Activated CD8-positive, alpha-beta memory T cell treated with anti-CD3 and anti-CD28 coated beads, Interleukin-2, amount 50 U/mL, for 1 hour (primary cell): ENCODE results near the gene PKNOX2.

ENCODE experiments used
- DNase-seq: peaks from one replicate; pipeline ENCODE4 v3.0.0-alpha.2; 2020; ENCODE audit errors: extremely low read depth

The PKNOX2 gene

DNA sequence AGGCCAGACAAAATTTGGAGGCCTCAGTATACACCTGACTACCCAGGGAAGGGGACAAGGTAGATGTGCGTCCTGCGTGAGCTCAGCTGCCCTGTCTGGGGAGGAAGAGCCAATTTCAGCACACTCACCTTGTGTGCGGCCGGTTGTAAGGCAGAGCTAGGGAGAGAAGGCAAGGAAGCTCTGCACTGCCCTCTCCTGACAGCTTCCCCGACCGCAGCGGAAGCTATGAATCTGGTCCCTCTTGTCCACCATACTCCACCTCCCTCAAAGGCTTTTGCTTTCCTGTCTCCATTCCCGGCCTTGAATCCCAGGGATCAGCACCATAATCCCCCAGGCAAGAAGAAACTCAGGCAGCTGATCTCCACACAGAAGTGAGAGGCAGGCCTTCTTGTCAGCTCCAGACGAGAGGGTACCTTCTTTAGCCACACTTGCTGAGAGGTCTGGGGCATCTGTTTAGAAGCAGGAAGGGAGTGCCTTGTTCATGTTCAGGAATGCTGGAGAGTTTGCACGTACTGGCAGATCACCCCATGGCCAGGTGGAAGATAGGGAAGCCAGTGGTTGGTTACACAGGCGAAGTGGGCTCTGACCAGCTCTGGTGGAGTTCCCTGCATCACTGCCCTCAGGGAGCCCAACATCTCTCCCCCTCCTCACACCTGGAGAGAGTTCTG is 269.0 kb downstream of the PKNOX2 start:
- DNase-seq: no peak

DNA sequence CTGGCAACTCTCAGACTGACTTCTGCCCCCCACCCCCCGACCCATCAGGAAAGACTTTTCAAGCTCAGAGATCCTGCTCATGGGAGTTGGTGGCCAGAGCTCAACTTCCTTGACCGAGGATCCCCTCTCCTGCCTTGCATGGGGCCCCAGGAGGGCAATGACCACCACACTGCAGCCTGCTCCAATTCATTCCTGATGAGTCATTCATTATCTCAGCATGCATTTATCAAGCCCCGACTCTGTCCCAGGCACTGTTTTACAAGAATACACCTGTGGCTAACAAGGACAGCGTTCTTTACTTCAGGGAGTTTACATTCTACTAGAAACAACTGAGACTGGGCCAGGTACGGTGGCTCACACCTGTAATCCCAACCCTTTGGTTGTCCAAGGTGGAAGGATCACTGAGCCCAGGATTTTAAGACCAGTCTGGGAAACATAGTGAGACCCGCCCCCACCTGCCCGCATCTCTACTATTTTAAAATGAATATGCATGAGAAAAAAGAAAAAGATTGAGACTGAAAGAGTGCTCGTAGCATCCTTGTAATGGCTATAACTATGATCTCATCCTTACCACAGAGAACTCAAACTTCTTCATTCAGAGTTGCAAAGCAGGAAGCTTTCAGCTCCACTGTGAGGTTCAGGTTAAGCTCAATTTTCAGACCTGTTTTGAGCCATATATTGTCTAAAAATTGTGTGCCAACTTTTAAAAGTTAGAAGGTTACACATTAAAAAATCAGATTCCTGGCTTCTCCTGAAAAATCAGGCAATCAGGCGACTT is 271.1 kb downstream of the PKNOX2 start:
- DNase-seq: no peak

DNA sequence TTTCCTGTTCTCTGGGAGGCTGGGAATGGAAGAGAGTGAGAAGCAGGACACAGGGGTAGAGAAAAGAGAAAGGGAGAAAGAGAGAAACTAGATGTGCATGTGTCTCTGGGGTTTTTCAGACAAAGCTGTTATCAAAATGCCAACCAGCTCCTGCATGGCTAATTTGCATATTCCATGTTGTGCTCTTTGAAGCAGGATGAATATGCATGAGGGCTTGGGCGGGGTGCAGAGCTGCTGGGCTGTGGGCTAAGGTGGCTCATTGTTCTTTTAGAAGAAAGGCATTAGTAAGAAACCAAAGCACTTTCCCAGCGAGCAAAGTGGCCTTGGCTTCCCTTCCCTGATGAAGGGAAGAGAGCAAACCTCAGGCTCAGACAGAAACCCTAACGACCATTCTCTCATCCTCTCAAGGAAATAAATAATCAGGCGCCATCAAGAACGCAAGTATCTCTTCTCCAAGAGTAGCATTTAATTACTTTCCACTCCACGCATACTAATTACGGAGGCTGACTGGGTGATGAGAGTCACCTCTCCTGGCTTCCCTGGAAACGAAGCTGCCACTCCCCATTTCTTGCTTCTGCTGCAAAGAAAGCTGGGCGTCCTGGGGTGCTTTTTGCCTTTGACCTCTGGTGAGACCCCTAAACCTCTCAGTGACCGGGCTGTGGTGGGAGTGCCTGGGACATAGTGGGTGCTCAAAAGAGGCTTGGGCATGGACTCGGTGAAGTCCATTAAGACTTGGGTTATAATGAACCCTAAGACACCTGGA is 277.3 kb downstream of the PKNOX2 start:
- no peak for DNase-seq

DNA sequence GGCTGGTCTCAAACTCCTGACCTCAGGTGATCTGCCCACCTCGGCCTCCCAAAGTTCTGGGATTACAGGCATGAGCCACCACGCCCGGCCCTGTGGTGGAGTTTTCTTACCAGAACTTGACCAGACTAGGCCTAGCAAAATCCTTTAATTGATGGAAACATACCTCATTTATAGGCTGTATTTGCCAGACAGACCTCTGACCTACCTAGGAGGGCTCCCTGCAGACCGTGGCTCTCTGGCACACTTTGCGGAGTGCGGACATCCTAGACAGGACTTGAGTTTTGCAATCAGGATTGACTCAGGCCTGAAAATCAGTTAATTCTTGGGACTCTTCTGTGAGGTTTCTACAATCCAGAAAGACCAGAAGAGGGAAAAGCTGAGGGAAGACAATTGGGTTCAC is 278.4 kb downstream of the PKNOX2 start:
- DNase-seq: no peak

GRCh38 chr11:125443767-125444311 is 279.3 kb downstream of the PKNOX2 start:
- no peak for DNase-seq

- no peak for DNase-seq
Observed at GRCh38 chr11:125445731-125446130, 281.2 kb downstream of the PKNOX2 start.

DNA sequence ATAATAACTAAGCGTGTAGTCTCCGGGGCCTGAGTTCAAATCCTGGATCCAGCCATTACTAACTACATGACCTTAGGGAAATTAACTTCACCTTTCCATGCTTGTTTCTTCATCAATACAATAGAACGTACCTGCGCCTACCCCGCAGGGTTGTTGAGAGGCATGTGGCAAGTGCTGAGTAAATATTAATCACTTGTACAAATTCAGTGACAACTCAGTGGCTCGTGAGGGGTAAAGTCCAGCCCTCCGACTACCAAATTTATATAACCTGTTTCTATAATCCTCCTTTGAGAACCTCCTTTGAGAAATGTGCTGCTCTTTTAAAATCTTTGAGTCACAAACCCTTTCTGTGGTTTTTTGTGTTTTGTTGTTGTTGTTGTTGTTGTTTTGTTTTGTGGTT is 281.7 kb downstream of the PKNOX2 start:
- no peak for DNase-seq

- DNase-seq: no peak
Observed at GRCh38 chr11:125447721-125448120, 283.2 kb downstream of the PKNOX2 start.

GRCh38 chr11:125448136-125448535 is 283.6 kb downstream of the PKNOX2 start:
- DNase-seq: no peak

DNA sequence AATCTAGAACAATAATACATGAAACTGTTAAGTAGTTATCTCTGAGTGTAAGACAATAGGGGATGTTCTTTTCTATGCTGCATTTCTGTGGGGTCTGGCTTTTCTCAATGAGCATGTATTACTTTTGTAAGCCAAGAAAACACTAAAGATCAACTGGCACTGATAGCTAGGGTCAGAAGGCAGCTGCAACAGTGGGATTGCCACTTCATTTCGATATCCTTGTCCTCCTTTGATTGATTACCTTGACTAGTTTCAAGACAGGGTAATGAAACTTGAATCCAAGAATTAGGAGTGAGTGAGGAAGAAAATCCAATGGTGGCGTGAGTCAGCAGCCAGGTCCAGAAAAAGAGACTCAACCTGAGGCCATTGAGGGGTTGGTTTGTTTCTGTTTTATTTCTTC is 285.0 kb downstream of the PKNOX2 start:
- no peak for DNase-seq

GRCh38 chr11:125451400-125452124 is 287.0 kb downstream of the PKNOX2 start:
- DNase-seq: no peak

- DNase-seq: no peak
Observed at GRCh38 chr11:125452125-125452470, 287.5 kb downstream of the PKNOX2 start.

DNA sequence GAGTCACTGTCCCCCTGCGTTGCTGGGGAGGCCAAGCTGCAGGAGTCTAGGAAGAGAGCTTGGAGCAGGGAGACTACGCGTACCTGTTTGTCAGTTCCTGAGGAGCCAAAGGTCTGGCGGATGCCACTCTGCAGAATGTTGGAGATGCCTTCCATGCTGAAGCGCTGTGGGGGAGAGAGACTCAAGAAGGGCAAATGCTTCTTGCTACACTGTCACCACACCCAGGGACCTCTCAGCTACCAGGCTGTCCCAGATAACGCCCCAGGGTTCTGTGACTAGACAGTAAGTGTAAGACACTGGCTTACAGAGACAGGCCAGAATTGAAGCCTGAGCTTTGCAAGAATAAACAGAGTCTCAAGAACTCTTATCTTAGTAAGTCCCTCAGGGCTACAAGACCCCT is 289.5 kb downstream of the PKNOX2 start:
- no peak for DNase-seq

- DNase-seq: no peak
Observed at GRCh38 chr11:125455851-125456250, 291.3 kb downstream of the PKNOX2 start.

GRCh38 chr11:125457814-125458343 is 293.3 kb downstream of the PKNOX2 start:
- no peak for DNase-seq

- DNase-seq: no peak
Observed at GRCh38 chr11:125460275-125460674, 295.7 kb downstream of the PKNOX2 start.

- DNase-seq: no peak
Observed at GRCh38 chr11:125463590-125464269, 299.2 kb downstream of the PKNOX2 start.

GRCh38 chr11:125464270-125464662 is 299.7 kb downstream of the PKNOX2 start:
- no peak for DNase-seq

- DNase-seq: no peak
Observed at GRCh38 chr11:125464666-125465065, 300.1 kb downstream of the PKNOX2 start.

- DNase-seq: no peak
Observed at GRCh38 chr11:125465255-125465654, 300.7 kb downstream of the PKNOX2 start.

GRCh38 chr11:125465701-125466100 is 301.1 kb downstream of the PKNOX2 start:
- no peak for DNase-seq
